ENCODE results near the gene MAST3.
A peak's percentile ranks its signal among the peaks of the same experiment; 100 is the strongest.
"Not testable (repeated sequence)": the region's sequence is repeated elsewhere in the genome, so short reads cannot be mapped to it uniquely, and the experiment has no call there.

MAST3 gene

DNA sequence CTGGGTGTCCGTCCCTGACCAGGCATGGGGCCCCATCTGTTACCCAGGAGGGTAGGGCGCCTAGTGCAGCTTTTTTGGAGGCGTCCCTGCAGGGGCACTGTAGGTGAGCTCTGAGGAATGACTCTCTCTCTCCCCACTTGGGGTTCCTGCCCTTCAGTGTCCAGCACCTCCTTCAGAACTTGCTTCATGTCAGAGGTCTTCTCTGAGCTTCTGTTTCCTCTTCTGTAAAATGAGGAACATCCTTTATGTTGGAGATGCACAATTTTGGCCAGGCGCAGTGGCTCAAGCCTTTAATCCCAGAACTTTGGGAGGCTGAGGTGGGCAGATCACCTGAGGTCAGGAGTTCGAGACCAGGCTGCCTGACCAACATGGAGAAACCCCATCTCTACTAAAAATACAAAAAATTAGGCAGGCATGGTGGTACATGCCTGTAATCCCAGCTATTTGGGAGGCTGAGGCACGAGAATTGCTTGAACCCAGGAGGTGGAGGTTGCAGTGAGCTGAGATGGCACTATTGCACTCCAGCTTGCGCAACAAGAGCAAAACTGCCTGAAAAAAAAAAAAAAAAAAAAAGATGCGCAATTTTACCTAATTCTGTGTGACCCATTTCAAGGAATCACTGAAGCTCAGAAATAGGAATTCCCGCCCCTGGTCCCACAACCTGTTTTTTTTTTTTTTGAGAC lies 40.2 kb downstream of the MAST3 start:
- no peak for DNase-seq (ENCODE audit: low spot score)

DNA sequence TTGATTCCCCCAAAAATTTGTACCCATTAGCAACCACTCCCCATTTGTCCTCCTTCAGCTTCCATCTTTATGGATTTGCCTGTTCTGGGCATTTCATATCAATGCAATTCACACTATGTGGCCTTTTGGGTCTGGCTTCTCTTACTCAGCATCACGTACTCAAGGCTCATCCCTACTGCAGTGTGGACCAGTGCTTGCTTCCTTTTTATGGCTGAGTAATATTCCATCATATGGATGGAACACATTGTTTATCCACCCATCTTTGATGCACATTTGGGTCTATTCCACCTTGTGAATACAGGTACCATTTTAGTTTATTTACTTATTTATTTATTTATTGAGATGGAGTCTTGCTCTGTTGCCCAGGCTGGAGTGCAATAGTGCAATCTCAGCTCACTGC lies 42.9 kb downstream of the MAST3 start:
- no peak for DNase-seq (ENCODE audit: low spot score)

DNA sequence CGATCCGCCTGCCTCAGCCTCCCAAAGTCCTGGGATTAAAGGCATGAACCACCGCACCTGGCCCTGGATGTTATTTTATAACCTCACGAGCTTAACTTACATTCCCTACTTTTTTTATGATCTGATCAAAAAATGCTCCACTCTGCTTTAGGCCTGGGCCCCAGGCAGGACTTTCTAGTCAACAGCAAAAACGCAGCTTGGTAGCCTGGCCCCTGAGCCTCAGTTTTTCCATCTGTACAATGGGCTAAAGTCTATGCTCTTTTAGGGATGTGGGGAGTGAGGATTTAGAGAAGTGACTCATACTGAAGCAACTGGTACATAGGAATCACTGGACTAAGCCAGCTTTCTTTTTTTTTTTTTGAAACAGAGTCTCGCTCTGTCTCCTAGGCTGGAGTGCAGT lies 43.5 kb downstream of the MAST3 start:
- DNase-seq (ENCODE audit: low spot score) = no peak

GRCh38 chr19:18143902-18144301 lies 46.3 kb downstream of the MAST3 start:
- no peak for DNase-seq (ENCODE audit: low spot score)

GRCh38 chr19:18144361-18144760 lies 46.8 kb downstream of the MAST3 start:
- no peak for DNase-seq (ENCODE audit: low spot score)

- DNase-seq (ENCODE audit: low spot score) = no peak
Measured at GRCh38 chr19:18144906-18145305, 47.3 kb downstream of the MAST3 start.

DNA sequence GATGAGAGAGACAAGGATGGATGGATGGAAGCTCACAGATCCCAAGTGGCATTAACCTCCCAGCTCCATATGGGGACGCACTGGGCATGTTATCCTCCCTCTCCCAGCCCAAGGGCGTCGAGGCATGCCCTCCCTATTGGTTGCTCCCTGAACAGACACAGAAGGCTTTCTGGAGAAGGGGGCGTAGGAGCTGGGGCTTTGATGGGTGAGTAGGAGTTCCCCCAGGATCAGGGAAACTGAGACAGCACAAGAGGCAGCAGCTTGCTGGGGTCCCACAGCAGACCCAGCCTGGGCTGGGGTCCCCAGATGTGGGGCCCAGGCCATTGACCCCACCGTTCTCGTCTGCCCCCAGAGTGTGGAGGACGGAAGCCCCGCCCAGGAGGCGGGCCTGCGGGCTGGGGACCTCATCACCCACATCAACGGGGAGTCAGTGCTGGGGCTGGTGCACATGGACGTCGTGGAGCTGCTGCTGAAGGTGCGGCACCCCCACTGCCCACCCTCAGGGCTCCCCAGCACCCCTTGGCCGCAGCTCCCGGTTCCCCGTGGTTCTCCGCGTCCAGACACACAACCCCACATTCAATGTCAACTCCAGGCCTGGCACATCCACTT lies 47.9 kb downstream of the MAST3 start:
- no peak for DNase-seq (ENCODE audit: low spot score)

- DNase-seq (ENCODE audit: low spot score) = no peak
Measured at GRCh38 chr19:18147396-18147795, 49.8 kb downstream of the MAST3 start.

DNA sequence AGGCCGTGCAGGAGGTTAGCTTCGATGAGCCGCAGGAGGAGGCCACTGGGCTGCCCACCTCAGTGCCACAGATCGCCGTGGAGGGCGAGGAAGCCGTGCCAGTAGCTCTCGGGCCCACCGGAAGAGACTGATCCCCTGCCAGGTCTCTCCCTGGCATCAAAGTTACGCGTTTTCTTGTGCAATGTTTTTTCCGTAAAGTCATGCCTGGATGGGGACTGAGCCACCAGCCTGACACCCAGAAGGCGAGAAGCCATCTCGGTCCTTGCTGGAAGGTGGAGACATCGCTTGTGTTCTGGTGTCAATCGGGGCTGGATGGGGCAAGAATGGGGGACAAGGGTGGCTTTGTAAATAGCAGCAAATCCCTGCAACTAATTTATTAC lies 52.0 kb downstream of the MAST3 start:
- no peak for DNase-seq (ENCODE audit: low spot score)

DNA sequence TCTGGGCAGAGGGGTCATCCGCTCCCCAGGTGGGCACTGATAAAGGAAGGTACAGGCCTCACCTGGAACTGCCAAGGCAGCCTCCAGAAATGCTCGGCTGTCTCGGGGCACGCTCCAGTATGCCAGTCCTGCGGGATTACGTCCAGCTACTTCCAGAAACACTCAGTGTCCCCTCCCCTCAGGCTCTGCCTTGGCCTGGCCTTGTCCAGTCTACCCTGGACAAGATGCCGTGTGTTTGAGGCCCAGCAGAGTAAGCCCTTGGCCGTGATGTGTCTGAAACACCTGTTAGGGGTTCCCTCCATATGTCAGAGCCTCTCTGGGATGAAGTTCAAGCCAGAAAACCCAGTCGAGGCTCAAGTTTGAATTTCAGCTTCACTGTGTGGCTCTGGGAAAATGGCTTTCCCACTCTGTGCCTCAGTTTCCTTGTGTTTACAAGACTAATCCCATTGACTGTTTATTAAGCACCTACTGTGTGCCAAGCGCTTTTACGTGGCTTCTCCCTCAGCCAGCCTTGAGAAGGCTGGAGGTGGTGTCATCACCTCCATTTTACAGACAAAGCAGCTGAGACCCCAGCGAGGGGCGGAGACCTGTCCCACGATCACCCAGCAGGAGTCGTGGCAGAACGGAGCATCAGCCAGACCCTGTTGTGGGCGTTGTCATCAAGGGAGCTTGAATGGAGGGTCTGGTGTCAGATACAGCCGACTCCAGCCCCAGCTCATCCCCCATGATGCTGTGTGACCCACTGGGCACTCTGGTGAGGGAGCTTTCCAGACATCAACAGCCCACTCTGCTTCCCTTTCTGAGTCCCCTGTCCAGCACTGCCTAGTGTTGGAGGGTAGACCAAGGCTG lies 53.4 kb downstream of the MAST3 start:
- no peak for DNase-seq (ENCODE audit: low spot score)

DNA sequence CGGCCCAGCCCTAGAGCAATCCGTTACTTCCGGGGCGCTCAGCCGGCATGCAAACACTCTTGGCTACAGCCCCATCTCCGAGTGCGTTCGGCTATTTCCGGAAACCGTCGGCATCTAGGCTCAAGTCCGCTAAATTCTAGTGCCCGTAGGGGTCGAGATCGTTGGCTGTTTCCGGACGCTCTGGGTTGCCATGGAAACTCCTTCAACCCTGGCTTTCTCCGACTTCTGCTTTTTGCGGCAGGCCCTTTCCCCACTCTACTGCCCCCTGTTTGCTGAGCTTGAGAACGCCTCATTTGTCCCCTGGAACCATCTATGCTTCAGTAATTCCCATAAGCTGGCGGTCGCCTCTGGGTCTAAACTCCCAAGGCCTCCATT lies 54.9 kb downstream of the MAST3 start:
- peak; percentile 100 for DNase-seq (ENCODE audit: low spot score)

- DNase-seq (ENCODE audit: low spot score) = peak; percentile 99
Measured at GRCh38 chr19:18152817-18153555, 55.4 kb downstream of the MAST3 start, which contains the start of gene PIK3R2. TSS of gene PIK3R2 (plus strand) at chr19:18153163. CDS start at chr19:18155880, 2,717 bp downstream.

- no peak for DNase-seq (ENCODE audit: low spot score)
Measured at GRCh38 chr19:18153556-18154134, 56.1 kb downstream of the MAST3 start.

- DNase-seq (ENCODE audit: low spot score) = no peak
Measured at GRCh38 chr19:18155095-18156087, 57.8 kb downstream of the MAST3 start.

- DNase-seq (ENCODE audit: low spot score) = no peak
Measured at GRCh38 chr19:18156268-18156667, 58.7 kb downstream of the MAST3 start.

DNA sequence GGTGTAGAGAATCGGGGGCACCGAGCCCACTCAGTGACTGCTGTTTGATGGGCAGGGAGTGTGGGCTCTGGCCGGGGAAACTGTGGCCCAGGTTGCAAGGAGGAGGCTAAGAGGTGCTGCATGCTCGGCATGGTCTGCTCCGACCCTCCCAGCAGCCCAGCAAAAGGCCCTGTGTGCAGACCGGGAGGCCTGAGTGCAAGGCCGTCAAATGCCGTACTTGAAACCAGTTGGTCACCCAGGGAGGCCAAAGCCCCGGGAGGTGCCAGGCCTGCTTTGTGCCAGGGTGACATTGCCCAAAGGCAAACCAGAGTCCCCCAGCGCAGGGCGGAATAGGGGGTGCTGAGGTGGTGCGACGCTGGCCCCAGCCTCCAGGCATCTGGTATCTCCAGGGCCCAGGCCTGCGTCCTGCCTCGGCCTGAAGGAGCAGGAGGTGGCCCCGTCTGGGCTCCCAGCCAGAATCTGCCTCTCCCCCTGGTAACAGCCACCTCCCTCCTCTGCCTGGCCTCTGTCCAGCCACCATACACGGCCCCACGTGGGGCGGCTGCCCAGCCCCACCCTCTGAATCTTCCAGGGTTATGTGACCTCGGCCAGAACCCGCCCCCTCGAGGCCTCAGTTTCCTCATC lies 59.4 kb downstream of the MAST3 start:
- DNase-seq (ENCODE audit: low spot score) = no peak

DNA sequence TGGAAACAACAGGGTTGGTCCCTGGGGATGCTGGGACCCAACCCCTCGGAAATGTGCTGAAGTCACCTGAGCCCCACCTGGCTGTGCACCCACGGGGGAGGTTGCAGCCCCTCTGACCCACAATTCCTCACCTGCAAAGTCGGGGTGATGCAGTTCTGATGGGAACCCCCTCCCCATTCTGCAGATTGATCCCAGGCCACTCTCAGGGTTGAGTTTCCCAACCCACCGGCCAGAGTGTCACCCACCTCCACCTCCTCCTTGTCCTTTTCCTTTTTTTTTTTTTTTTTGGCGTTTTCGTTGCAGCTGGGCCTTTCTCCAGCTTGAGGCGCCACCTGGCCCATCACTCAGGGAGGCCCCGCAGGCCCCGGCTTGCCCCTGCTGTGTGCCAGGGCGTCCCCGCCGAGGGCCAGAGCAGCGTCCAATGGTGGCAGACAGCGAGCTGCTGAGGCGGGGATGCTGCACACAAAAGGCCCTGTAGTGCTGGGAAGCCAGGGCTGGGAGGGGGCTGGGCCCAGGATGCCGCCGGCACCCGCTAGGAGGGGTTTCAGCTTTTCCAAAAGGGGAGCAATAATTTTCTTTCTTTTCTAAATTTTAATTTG lies 60.0 kb downstream of the MAST3 start:
- no peak for DNase-seq (ENCODE audit: low spot score)

DNA sequence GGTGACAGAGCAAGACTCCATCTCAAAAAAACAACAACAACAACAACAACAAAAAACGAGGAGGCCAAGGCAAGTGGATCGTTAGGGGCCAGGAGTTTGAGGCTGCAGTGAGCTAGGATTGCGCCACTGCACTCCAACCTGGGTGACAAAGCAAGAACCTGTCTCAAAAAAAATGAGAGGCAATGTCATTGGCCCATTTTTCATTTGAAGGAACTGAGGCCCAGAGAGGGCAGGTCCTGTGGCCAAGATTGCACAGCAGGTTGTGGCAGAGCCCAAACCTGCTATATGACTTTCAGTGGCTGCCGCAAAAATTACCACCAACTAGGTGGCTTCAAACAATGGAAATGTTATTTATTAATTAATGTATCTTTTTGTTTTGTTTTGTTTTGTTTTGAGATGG lies 60.9 kb downstream of the MAST3 start:
- no peak for DNase-seq (ENCODE audit: low spot score)

- not testable (repeated sequence) for DNase-seq (ENCODE audit: low spot score)
Measured at GRCh38 chr19:18159059-18159616, 61.6 kb downstream of the MAST3 start.

- no peak for DNase-seq (ENCODE audit: low spot score)
Measured at GRCh38 chr19:18159810-18160209, 62.2 kb downstream of the MAST3 start.

All from NAMALWA (cell line).